OCI-LY7 (cell line): ENCODE results near the gene PPP1R2.
A peak's percentile ranks its signal among the peaks of the same experiment; 100 is the strongest.

Source experiments
- CTCF ChIP-seq: fragments of 200-600 bp; sonication (generic); conservative IDR thresholded peaks from 2 replicates; pipeline ENCODE4 v1.5.1; 2014; ENCODE audit warnings: mild to moderate bottlenecking, antibody characterized with exemption, low read length, moderate library complexity, mixed read lengths
- EZH2phosphoT487 ChIP-seq: fragments of 200-600 bp; sonication (generic); IDR thresholded peaks from 2 replicates; pipeline ENCODE4 v1.6.1; 2018; ENCODE audit warnings: low read depth, borderline replicate concordance, mild to moderate bottlenecking, mixed run types, antibody characterized with exemption, low read length, moderate library complexity, mixed read lengths

GRCh38 chr3:195537995-195538394 lies 5.1 kb downstream of the PPP1R2 start:
- TF ChIP-seq CTCF (0 out of 2 replicates have a peak, but pooled peaks have one; percentile 13), EZH2phosphoT487 (no peak)
